Kidney epithelial cell (primary cell): ENCODE data around the gene TSSC4. TPM values are rescaled to one million over a fixed set of nuclear protein-coding genes. Genes with fewer than 3 reads are reported as not detected.

Source experiments
- DNase-seq: peaks from one replicate; pipeline ENCODE4 v3.0.0-alpha.2; 2010; ENCODE audit warnings: low read depth
- H3K27me3 ChIP-seq: 2 replicates; pipeline ENCODE4 v1.6.0; 2011; ENCODE audit warnings: low read length; ENCODE audit not compliant: control insufficient read depth, insufficient read depth
- H3K36me3 ChIP-seq: 2 replicates; pipeline ENCODE4 v1.5.1; 2011; ENCODE audit warnings: low read length; ENCODE audit not compliant: control insufficient read depth, insufficient read depth
- H3K4me3 ChIP-seq: 2 replicates; pipeline ENCODE4 v1.5.1; 2011; ENCODE audit warnings: low read depth, mild to moderate bottlenecking, control low read depth, low read length
- CTCF ChIP-seq: IDR thresholded peaks from 2 replicates; pipeline ENCODE4 v1.5.1; 2011; ENCODE audit warnings: mild to moderate bottlenecking, moderate library complexity, low read length, control low read depth, inconsistent platforms; ENCODE audit not compliant: insufficient read depth, poor library complexity, severe bottlenecking
- total RNA-seq: library from RNA; depleted of rRNA; stranded (reverse); fragments of >200 nt; gene quantifications from 2 replicates; pipeline ENCODE4 v1.2.3, GENCODE V29; 2015

The TSSC4 gene
- total RNA-seq, 1 donor from 2014 or later = 62.0 TPM

GRCh38 chr11:2404735-2405196, 4.2 kb downstream of the TSSC4 start:
- H3K36me3 ChIP-seq = peaks cover 3% of the 10 kb centered on the region
- no peak for DNase-seq
- TF ChIP-seq CTCF = no peak
- H3K4me3 ChIP-seq = no peak overlapping the region
- peaks cover 24% of the 10 kb centered on the region for H3K27me3 ChIP-seq

GRCh38 chr11:2406451-2406850, 5.9 kb downstream of the TSSC4 start:
- Histone ChIP-seq H3K4me3 (no peak overlapping the region), H3K27me3 (peaks cover 36% of the 10 kb centered on the region), H3K36me3 (peaks cover 3% of the 10 kb centered on the region)
- no peak for DNase-seq
- no peak for TF ChIP-seq CTCF

DNA sequence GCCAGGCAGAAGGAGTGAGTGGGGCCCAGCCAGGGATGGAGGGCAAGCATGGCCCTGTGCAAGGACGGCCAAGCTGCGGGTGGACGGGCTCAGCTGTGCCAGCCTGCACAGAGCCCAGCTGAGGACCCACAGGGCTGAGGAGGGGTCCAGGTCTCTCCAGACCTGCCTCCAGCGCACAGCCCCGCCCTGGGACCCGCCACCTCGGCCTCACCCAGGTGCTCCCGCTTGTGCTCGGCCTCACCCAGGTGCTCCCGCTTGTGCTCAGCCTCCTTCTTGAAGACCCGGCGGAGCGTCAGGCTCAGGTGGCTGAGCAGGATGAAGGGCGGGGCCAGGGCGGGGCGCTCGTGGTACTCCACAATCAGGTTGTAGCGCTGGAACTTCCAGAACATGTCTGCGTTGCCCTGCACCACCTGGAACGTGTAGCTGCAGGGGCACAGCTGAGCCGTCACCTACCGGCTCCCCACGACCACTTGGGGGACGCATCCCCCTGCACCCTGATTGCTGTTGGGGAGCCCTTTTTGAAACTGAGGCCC, 6.4 kb downstream of the TSSC4 start:
- TF ChIP-seq CTCF = no peak
- no peak for DNase-seq
- H3K4me3 ChIP-seq = no peak overlapping the region
- peaks cover 38% of the 10 kb centered on the region for H3K27me3 ChIP-seq
- peaks cover 3% of the 10 kb centered on the region for H3K36me3 ChIP-seq

DNA sequence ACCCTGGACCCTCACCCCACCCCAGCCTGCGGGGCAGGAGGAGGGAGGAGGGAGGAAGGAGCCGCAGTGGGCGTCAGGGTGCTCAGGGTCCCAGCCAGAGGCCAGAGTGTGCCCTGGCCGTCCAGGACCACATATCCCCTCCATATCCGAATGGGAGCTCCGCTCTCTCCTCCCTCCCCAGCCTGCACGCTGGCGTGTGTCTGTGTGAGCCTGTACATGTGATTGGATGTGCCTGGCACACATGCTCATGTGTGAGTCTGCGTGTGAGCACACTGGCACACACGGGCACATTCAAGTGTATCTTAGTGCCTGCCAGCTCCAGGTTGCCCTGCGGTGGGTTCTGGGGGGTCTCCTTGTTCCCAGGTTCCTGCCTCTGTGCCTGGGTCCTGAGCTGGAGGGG, 8.1 kb downstream of the TSSC4 start:
- H3K36me3 ChIP-seq = peaks cover 1% of the 10 kb centered on the region
- no peak overlapping the region for H3K4me3 ChIP-seq
- no peak for TF ChIP-seq CTCF
- peaks cover 39% of the 10 kb centered on the region for H3K27me3 ChIP-seq
- DNase-seq = no peak

GRCh38 chr11:2409126-2409525, 8.6 kb downstream of the TSSC4 start:
- no peaks in the 10 kb centered on the region for H3K36me3 ChIP-seq
- TF ChIP-seq CTCF = no peak
- H3K4me3 ChIP-seq = no peak overlapping the region
- no peak for DNase-seq
- peaks cover 39% of the 10 kb centered on the region for H3K27me3 ChIP-seq
